ENCODE data around the gene RSPH6A.

RSPH6A gene

GRCh38 chr19:45789035-45789786 is 25.9 kb downstream of the RSPH6A start:
- no peak overlapping the region for H3K27ac ChIP-seq
- TF ChIP-seq, protein P1, sequence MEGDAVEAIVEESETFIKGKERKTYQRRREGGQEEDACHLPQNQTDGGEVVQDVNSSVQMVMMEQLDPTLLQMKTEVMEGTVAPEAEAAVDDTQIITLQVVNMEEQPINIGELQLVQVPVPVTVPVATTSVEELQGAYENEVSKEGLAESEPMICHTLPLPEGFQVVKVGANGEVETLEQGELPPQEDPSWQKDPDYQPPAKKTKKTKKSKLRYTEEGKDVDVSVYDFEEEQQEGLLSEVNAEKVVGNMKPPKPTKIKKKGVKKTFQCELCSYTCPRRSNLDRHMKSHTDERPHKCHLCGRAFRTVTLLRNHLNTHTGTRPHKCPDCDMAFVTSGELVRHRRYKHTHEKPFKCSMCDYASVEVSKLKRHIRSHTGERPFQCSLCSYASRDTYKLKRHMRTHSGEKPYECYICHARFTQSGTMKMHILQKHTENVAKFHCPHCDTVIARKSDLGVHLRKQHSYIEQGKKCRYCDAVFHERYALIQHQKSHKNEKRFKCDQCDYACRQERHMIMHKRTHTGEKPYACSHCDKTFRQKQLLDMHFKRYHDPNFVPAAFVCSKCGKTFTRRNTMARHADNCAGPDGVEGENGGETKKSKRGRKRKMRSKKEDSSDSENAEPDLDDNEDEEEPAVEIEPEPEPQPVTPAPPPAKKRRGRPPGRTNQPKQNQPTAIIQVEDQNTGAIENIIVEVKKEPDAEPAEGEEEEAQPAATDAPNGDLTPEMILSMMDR (IDR thresholded peaks at IDR 0.05), result no peak
- no peak for TF ChIP-seq ZFX (IDR thresholded peaks at IDR 0.05; ENCODE audit: borderline replicate concordance)

GRCh38 chr19:45786533-45786894 is 28.6 kb downstream of the RSPH6A start:
- H3K27ac ChIP-seq, result no peak overlapping the region

GRCh38 chr19:45785781-45786532 is 29.2 kb downstream of the RSPH6A start:
- TF ChIP-seq, protein P1 (IDR thresholded peaks at IDR 0.05), result no peak
- TF ChIP-seq ZFX (IDR thresholded peaks at IDR 0.05; ENCODE audit: borderline replicate concordance), result no peak
- no peak overlapping the region for H3K27ac ChIP-seq

More at GRCh38 chr19:45786533-45786894, 28.6 kb downstream of the RSPH6A start:
- TF ChIP-seq, protein P1 (IDR thresholded peaks at IDR 0.05), result no peak
- no peak for TF ChIP-seq ZFX (IDR thresholded peaks at IDR 0.05; ENCODE audit: borderline replicate concordance)

DNA sequence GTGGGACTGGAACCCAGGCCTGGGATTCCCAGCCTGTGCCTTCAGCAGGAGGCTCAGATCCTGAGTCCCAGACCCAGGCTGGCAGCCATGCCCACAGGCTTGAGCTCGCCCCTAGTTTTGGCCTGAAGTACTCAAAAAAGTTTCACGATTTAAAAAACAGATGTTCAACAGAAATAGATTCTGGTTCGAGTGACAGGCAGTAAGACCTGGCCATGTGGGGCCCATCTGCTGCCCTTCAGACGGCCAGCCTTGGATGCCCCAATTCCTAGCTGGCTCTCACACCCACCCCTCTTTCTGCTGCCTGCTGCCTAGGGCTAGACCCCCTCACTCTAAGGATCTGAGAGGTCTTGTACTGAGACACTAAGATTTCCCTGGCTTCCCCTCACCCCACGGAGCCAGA is 30.0 kb downstream of the RSPH6A start:
- H3K27ac ChIP-seq, result no peak overlapping the region
- no peak for TF ChIP-seq ZFX (IDR thresholded peaks at IDR 0.05; ENCODE audit: borderline replicate concordance)
- TF ChIP-seq, protein P1 (IDR thresholded peaks at IDR 0.05), result no peak

- TF ChIP-seq ZFX (IDR thresholded peaks at IDR 0.05; ENCODE audit: borderline replicate concordance), result no peak
- TF ChIP-seq, protein P1 (IDR thresholded peaks at IDR 0.05), result no peak
- no peak overlapping the region for H3K27ac ChIP-seq
These were observed 31.0 kb downstream of the RSPH6A start for GRCh38 chr19:45784096-45784495.

DNA sequence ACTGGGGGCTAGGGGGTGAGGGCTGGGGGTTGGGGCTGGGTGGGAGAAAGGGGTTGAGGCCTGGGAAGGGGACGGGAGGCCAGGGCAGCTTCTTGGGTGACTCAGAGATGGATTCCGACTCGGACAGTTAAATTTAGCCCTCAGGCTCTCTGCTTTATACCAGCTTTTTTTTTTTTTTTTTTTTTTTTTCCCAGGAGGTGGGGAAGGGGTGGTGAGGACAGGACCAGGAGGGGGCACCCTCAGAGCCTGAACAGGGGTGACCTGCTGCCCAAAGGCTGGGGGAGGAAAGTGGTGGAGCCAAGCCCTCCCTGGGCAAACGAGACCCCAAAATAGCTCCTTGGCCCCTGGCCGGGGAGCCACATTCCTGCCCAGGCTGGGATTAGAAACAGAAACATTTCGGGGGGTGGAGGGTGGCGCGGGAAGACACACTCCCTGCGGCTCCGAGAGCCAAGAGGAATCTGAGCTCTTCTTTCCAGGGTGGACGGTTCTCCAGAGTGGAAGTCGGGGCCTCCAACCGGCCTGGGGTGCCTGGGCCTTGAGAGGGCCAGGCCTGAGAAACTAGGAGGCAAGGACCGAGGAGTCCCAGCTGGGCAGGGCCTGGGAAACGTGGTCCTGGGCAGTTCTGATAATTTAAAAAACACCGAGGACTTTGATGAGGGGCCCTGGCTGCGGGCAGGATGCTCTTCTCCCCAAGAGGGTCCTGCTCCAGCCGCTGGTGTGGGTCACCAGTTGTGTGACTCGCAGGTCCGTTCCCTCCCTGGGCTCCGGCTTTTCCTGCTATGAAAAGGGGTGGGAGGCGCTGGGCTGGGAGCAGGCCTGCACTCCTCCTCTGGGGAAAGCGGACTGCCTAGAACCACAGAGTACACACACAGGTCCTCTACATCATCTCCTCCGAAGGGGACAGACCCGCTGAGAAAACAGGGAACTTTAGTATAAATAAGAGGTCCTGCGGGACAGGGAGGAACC is 32.0 kb downstream of the RSPH6A start:
- TF ChIP-seq, protein P1 (IDR thresholded peaks at IDR 0.05), result no peak
- TF ChIP-seq ZFX (IDR thresholded peaks at IDR 0.05; ENCODE audit: borderline replicate concordance), result no peak
- 0 out of 2 replicates have a peak overlapping the region, but pooled peaks have one; percentile 7 for H3K27ac ChIP-seq
